Activated T-helper 17 cell treated with anti-CD3 and anti-CD28 coated beads, Interleukin-2, amount 50 U/mL, for 72 hours (primary cell): ENCODE measurements around the gene ATP6V1G2. TPM values are rescaled to one million over a fixed set of nuclear protein-coding genes. Genes with fewer than 3 reads are reported as not detected.
"Not testable (repeated sequence)": the region's sequence is repeated elsewhere in the genome, so short reads cannot be mapped to it uniquely, and the experiment has no call there.

Experiments
- ATAC-seq: fragments of 150-1000 bp; cut with Tn5 transposase; replicated peaks from 2 replicates; pipeline ENCODE4 v1.10.0; 2021; ENCODE audit warnings: mild to moderate bottlenecking, moderate library complexity
- H3K27ac Mint-ChIP-seq: one replicate; pipeline ENCODE4 v1.8.0; 2022; ENCODE audit warnings: mixed read lengths
- H3K27me3 Mint-ChIP-seq: one replicate; pipeline ENCODE4 v1.8.0; 2022; ENCODE audit warnings: mixed read lengths
- H3K36me3 Mint-ChIP-seq: one replicate; pipeline ENCODE4 v1.8.0; 2022; ENCODE audit warnings: low read depth, mild to moderate bottlenecking, mixed read lengths
- H3K4me1 Mint-ChIP-seq: one replicate; pipeline ENCODE4 v1.8.0; 2022; ENCODE audit warnings: mixed read lengths
- H3K4me3 Mint-ChIP-seq: one replicate; pipeline ENCODE4 v1.8.0; 2022; ENCODE audit warnings: mild to moderate bottlenecking, mixed read lengths
- H3K9me3 Mint-ChIP-seq: one replicate; pipeline ENCODE4 v1.8.0; 2022; ENCODE audit warnings: mixed read lengths
- total RNA-seq, 2 donors: library from RNA; stranded (reverse); gene quantifications; one replicate each; pipeline ENCODE4 v1.2.3, GENCODE V29; 2022

The ATP6V1G2 gene
- total RNA-seq, 2 donors from 2014 or later, result 2.1 to 2.4 TPM

DNA sequence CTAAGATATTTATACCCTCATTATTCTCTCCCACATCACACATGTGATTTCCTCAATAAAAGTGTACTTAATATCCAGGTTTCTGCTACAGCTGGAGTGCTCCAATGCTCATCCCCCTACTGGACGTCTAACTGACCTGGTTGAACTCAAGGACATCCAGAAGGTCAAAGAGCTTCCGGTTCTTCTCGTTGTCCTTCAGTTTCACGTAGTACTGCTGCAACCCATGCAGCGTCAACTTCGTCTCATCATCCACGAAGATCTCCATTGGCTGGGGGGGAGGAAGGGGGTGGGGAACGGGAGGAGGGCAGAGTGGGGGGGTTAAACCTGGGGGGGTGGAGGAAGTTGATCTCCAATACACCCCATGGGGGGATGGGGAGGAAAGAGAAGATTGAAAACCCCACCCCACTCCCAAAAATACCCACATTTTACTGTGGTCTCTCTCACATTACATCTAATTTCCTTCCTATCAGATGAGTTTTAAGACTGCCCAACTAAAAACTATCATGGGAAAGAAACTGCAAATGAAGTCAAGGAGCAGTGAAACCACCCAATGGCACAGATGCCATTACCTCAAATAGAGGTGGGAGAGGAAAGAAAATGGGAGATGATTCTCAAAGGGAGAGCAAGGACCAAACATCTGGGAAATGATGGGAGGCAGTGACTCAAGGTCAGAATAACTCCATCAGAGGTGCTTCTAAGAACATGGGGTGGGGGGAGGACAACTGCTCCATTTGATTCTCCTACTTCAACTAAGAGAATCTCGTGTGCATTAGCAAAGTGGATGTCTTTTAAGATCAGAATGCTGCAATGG lies 13.6 kb downstream of the ATP6V1G2 start:
- H3K9me3 Mint-ChIP-seq, result no peaks in the 10 kb centered on the region
- peak overlapping the region; percentile 33 for H3K27ac Mint-ChIP-seq
- H3K27me3 Mint-ChIP-seq, result no peaks in the 10 kb centered on the region
- peaks cover 32% of the 10 kb centered on the region for H3K4me1 Mint-ChIP-seq
- no peak overlapping the region for H3K4me3 Mint-ChIP-seq
- ATAC-seq, result peak; percentile 7
- peaks cover 89% of the 10 kb centered on the region for H3K36me3 Mint-ChIP-seq

DNA sequence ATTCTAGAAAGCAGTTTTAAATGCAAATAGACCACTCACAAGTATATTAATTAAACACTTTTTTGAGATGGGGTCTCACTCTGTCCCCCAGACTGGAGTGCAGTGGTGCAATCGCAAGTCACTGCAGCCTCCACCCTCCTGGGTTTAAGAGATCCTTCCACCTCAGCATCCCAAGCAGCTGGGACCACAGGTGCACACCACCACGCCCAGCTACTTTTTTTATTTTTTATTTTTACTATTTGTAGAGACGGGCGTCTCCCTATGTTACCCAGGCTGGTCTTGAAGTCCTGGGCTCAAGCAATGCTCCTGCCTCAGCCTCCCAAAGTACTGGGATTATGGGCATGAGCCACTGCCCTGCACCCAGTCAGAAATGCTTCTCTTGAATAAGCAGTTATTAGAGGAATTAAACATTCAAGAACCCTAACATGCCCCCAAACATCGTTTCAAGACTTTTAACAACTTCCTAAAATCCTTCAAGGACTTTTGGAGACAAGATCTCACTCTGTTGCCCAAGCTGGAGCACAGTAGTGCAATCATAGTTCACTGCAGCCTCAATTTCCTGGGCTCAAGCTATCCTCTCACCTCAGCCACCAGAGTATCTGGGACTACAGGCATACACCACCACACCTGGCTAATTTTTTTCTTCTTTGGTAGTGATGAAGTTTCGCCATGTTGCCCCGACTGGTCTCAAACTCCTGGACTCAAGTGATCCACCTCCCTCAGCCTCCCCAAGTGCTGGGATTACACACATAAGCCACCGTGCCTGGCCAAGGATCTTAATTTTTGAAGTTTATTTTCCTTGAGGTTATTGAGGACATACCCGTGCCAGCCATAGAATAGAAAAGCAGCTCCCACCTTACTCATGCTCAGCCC lies 14.4 kb downstream of the ATP6V1G2 start:
- Mint-ChIP-seq H3K4me1 (peaks cover 32% of the 10 kb centered on the region), H3K9me3 (no peaks in the 10 kb centered on the region), H3K27ac (no peak overlapping the region), H3K4me3 (no peak overlapping the region), H3K36me3 (peaks cover 80% of the 10 kb centered on the region), H3K27me3 (no peaks in the 10 kb centered on the region)
- no peak for ATAC-seq

DNA sequence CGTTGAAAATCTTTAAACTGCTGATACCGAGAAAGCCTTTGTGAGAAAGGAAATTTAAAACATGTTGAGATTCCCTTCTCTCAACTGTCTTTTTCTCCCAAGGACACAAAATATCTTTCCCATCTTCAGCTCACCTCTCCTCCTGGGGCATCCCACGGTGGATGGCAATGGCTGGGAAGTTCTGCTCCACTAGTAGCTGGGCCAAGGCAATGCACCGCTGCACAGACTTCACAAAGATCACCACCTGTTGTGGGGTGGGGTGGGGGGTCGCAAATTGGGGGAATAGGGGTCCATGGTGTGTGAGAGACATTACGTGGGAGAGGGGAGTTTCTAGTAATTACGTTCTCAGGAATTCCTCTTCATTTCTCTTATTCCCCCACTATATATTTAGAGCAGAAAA lies 15.2 kb downstream of the ATP6V1G2 start:
- H3K36me3 Mint-ChIP-seq, result peaks cover 72% of the 10 kb centered on the region
- peaks cover 30% of the 10 kb centered on the region for H3K4me1 Mint-ChIP-seq
- no peak overlapping the region for H3K27ac Mint-ChIP-seq
- no peaks in the 10 kb centered on the region for H3K27me3 Mint-ChIP-seq
- no peak overlapping the region for H3K4me3 Mint-ChIP-seq
- H3K9me3 Mint-ChIP-seq, result no peaks in the 10 kb centered on the region
- ATAC-seq, result no peak

DNA sequence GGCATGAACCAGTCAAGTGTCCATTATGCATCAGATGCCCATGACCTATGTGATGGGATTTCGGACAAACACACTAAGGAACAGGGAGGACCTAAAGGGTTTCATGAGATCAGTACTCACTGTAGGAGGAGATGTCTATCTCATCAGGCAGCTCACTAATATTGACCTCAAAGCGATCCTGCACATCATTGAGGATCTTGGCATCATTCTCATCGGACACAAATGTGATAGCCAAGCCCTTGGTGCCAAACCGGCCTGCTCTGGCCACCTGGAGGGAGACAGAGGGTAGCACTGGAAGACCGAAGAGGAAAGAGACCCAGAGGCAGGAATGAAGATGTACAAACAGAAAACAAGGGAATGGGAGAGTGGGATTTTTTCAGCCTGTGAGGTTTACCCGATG lies 15.7 kb downstream of the ATP6V1G2 start:
- ATAC-seq, result no peak
- Mint-ChIP-seq H3K9me3 (no peaks in the 10 kb centered on the region), H3K4me1 (peaks cover 28% of the 10 kb centered on the region), H3K27ac (no peak overlapping the region), H3K27me3 (no peaks in the 10 kb centered on the region), H3K36me3 (peaks cover 67% of the 10 kb centered on the region), H3K4me3 (no peak overlapping the region)

DNA sequence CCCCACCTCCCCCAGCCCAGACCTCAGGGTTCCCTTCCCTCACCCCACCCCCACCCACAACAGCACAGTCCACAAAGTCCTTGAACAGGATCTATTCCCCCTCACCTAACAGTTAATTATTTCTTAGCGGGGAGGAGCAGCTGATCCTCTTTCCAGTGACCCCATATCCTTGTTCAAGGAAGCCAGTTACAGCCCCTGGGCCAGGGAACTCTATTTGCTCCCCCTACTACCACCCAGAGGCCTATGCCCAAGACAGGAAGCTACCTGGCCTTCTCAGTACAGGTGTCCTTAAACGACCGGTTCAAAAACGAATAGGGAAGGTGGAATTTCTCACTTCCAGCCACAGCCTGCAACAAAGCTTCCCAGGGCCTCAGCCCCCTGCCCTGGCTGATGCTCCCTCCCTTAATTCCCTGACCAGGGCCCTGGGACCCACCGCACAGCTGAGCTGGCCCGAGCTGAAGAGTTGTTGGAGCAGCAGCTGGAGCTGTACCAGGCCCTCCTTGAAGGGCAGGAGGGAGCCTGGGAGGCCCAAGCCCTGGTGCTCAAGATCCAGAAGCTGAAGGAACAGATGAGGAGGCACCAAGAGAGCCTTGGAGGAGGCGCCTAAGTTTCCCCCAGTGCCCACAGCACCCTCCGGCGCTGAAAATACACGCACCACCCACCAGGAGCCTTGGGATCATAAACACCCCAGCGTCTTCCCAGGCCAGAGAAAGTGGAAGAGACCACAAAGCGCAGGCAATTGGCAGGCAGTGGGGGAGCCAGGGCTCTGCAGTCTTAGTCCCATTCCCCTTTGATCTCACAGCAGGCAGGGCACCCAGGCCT lies 16.9 kb downstream of the ATP6V1G2 start:
- no peaks in the 10 kb centered on the region for H3K9me3 Mint-ChIP-seq
- no peak for ATAC-seq
- peaks cover 56% of the 10 kb centered on the region for H3K36me3 Mint-ChIP-seq
- no peak overlapping the region for H3K4me3 Mint-ChIP-seq
- H3K27ac Mint-ChIP-seq, result no peak overlapping the region
- H3K4me1 Mint-ChIP-seq, result peaks cover 26% of the 10 kb centered on the region
- H3K27me3 Mint-ChIP-seq, result no peaks in the 10 kb centered on the region

DNA sequence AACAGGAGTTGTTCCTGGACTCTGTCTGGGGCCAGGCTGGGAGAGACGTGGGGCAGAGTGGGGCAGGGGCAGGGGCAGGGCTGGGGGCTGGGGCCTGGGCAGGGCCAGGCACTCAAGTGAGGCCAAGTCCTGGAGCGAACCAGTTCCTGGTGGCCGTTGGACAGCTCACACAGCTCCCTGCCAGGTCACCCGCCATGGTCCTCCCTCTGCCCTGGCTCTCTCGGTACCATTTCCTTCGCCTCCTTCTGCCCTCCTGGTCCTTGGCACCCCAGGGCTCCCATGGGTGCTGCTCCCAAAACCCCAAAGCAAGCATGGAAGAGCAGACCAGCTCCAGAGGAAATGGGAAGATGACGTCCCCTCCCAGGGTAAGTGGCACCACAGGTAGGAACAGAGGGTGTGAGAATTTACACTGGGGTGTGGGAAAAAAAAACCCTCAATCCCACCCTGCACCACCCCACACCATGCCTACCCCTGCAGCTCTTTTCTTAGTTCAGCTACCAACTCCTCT lies 17.5 kb downstream of the ATP6V1G2 start, which contains the start of gene MCCD1:
Gene MCCD1, plus strand, starts transcription at position 142 of the 508 bp plus-strand sequence. Its CDS starts 53 bp downstream, at position 195.
- H3K4me3 Mint-ChIP-seq, result no peak within 1 kb of the TSS

DNA sequence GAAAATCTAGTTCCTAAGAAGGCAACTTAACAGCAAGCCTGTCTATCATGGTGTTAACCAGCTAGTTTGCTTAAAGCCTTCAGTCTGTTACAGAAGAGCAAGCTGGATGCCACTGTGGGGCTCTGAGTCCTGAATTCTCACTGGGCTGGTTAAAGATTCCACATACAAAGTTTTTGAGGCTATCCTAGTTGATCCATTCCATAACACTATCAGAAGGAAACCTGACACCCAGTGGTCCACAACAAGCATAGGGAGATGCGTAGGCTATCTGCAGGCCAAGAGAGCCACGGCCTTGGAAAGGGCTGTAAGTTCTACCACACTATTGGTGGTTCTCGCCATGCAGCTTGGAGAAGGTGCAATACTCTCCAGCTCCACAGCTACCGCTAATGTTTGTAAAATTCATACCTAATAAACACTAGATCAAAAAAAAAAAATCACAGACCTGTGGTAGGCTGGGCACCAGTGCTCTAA lies 18.1 kb downstream of the ATP6V1G2 start:
- peaks cover 23% of the 10 kb centered on the region for H3K4me1 Mint-ChIP-seq
- peaks cover 44% of the 10 kb centered on the region for H3K36me3 Mint-ChIP-seq
- H3K4me3 Mint-ChIP-seq, result no peak overlapping the region
- no peaks in the 10 kb centered on the region for H3K27me3 Mint-ChIP-seq
- ATAC-seq, result no peak
- H3K9me3 Mint-ChIP-seq, result no peaks in the 10 kb centered on the region
- no peak overlapping the region for H3K27ac Mint-ChIP-seq

More for the DNA sequence above, 17.5 kb downstream of the ATP6V1G2 start, which contains the start of gene MCCD1:
- H3K27ac Mint-ChIP-seq, result no peak within 1 kb of the TSS
- no peaks in the 10 kb centered on the region for H3K27me3 Mint-ChIP-seq
- no peaks in the 10 kb centered on the region for H3K9me3 Mint-ChIP-seq
- ATAC-seq, result peak; percentile 13
- H3K36me3 Mint-ChIP-seq, result peaks cover 49% of the 10 kb centered on the region
- peaks cover 26% of the 10 kb centered on the region for H3K4me1 Mint-ChIP-seq

DNA sequence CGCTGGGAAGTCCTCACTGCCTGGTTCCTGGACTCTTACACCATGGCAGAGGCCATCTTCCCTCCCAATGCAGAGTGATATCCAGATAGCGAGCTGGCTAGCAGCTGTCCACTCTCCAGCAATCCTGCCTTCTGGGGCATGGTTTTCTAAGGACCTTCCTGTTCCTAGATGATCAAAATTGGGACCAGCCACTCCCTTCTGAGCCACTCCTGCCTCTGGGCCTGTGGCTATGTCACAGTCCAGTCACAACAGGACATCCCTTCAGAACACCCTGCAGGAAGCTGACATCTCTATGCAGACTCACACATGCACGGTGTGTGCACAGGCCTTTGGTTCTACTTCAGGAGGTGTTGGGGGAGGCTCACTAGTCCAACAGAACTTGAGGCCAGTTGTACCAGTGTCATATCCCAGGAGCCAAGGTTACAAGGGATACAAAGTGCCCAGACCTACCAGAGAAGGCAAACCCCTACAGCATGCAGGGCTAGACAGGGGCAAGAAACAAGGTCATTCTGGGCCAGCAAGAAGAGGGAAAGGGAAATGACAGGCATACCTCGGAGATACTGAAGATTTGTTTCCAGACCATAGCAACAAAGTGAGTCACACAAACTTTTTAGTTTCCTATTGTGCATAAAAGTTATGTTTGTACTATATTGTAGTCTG lies 20.3 kb downstream of the ATP6V1G2 start:
- ATAC-seq, result peak; percentile 45
- H3K27ac Mint-ChIP-seq, result no peak overlapping the region
- peaks cover 21% of the 10 kb centered on the region for H3K36me3 Mint-ChIP-seq
- H3K27me3 Mint-ChIP-seq, result no peaks in the 10 kb centered on the region
- no peak overlapping the region for H3K4me3 Mint-ChIP-seq
- H3K4me1 Mint-ChIP-seq, result peaks cover 14% of the 10 kb centered on the region
- no peaks in the 10 kb centered on the region for H3K9me3 Mint-ChIP-seq

DNA sequence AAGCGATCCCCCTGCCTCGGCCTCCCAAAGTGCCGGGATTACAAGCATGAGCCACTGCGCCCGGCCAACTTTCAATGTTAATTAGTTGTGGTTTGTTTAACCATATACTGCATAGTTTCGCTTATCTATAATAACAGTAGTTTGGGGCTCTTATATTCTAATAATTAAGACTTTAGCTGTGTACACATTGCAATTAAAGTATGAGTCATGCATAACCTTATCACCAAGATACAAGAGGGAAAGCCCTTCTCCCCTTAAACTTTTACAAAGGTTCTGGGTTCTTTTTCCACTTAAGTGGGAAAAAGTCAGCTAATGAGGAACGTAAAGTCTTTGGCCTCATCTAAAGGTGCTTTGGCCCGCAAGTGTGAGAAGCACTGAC lies 20.9 kb downstream of the ATP6V1G2 start:
- Mint-ChIP-seq H3K4me3 (no peak overlapping the region), H3K27me3 (no peaks in the 10 kb centered on the region), H3K36me3 (peaks cover 16% of the 10 kb centered on the region), H3K4me1 (peaks cover 10% of the 10 kb centered on the region), H3K9me3 (no peaks in the 10 kb centered on the region), H3K27ac (no peak overlapping the region)
- no peak for ATAC-seq

DNA sequence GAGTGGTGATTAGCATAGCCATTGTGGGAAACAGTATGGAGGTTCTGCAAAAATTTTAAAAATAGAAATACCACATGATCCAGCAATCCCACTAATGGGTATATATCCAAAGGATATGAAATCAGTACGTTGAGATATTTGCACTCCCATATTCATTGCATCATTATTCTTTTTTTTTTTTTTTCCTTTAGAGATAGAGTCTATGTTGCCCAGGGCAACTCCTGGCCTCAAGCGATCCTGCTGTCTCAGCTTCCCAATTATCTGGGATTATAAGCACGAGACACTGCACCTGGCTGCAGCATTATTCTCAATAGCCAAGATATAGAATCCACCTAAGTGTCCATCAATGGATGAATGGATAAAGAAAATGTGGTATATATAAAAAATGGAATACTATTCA lies 24.6 kb downstream of the ATP6V1G2 start:
- H3K36me3 Mint-ChIP-seq, result no peaks in the 10 kb centered on the region
- H3K9me3 Mint-ChIP-seq, result no peaks in the 10 kb centered on the region
- no peak overlapping the region for H3K27ac Mint-ChIP-seq
- ATAC-seq, result no peak
- H3K27me3 Mint-ChIP-seq, result no peaks in the 10 kb centered on the region
- H3K4me1 Mint-ChIP-seq, result peaks cover 4% of the 10 kb centered on the region
- H3K4me3 Mint-ChIP-seq, result no peak overlapping the region

DNA sequence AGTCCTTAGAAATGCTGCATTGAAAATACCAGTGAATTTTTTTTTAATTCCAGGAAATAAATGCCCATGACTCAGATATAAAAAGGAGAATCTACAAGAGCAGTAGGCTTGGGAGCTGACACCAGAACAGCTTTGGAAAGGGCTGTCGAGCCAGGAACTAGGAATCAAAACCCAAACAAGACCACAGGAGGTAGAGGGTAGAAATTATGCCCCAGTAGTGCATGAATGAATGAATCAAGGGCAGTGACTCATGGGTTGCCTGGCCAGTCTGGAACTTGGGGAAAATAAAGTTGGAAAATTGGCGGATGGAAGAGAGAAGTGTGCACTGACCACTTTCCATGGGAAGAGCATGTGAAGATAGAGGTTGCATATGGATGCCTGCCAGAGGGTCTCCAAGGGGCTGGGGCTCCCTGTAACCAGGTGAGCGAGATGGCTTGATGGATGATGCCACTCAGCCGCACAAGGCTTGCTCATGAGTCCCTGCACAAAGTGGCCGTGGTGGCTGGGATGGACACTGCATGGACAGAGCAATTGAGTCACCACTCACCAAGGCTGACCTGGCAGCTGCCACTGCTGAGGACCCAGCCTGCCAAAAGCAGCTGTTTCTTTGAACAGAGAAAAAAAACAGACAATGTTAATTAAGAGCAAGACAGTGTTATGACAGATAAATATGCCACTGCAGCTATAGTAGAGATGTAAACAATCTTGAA lies 32.8 kb downstream of the ATP6V1G2 start:
- H3K36me3 Mint-ChIP-seq, result peaks cover 26% of the 10 kb centered on the region
- H3K4me1 Mint-ChIP-seq, result no peaks in the 10 kb centered on the region
- H3K4me3 Mint-ChIP-seq, result no peak overlapping the region
- no peak overlapping the region for H3K27ac Mint-ChIP-seq
- no peaks in the 10 kb centered on the region for H3K27me3 Mint-ChIP-seq
- no peaks in the 10 kb centered on the region for H3K9me3 Mint-ChIP-seq
- no peak for ATAC-seq

DNA sequence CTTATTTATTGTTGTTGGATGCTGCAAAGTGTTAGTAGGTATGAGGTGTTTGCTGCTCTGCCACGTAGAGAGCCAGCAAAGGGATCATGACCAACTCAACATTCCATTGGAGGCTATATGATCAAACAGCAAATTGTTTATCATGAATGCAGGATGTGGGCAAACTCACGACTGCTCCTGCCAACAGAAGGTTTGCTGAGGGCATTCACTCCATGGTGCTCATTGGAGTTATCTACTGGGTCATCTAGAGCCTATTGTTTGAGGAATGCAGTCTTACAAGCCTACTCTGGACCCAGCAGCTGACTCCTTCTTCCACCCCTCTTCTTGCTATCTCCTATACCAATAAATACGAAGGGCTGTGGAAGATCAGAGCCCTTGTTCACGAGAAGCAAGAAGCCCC lies 36.4 kb downstream of the ATP6V1G2 start:
- no peak overlapping the region for H3K4me3 Mint-ChIP-seq
- H3K36me3 Mint-ChIP-seq, result peaks cover 62% of the 10 kb centered on the region
- H3K27ac Mint-ChIP-seq, result no peak overlapping the region
- H3K9me3 Mint-ChIP-seq, result no peaks in the 10 kb centered on the region
- ATAC-seq, result no peak
- no peaks in the 10 kb centered on the region for H3K27me3 Mint-ChIP-seq
- peaks cover 7% of the 10 kb centered on the region for H3K4me1 Mint-ChIP-seq

DNA sequence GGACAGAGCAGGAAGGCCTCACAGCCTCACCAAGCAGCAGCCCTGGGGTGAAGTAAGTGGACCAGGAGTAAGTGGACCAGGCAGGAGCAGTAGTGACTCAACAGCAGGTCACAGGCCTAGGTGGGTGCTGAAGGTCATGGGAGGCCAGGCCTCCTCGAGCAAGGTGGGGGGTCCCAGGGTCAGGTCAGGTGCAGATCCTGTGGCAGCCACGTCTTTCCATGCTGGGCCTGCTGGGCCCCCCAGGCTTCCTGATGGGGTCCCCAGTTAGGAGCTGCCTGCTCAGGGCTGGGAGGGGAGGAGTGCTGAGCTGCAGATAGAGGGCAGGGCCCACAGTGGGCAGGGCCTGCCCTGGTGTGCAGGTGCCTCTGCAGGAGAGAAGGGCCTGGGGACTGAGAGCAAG lies 37.4 kb downstream of the ATP6V1G2 start:
- not testable (repeated sequence) for H3K9me3 Mint-ChIP-seq, H3K27ac Mint-ChIP-seq, H3K4me1 Mint-ChIP-seq, ATAC-seq, H3K27me3 Mint-ChIP-seq, H3K4me3 Mint-ChIP-seq
- H3K36me3 Mint-ChIP-seq, result peaks cover 66% of the 10 kb centered on the region
